OCI-LY3 (cell line): Measurements from ENCODE around the gene TMEM183A.

Experiments
- H2AFZ ChIP-seq: fragments of 200-600, 300-600 bp; shearing (Covaris generic); 2 replicates; pipeline ENCODE4 v1.6.0; 2014; ENCODE audit warnings: antibody characterized with exemption, low read depth, low read length
- H3K27ac ChIP-seq: fragments of 200-600, 300-600 bp; sonication (generic); 2 replicates; pipeline ENCODE4 v1.5.1; 2014; ENCODE audit warnings: mild to moderate bottlenecking, low read length, moderate library complexity, mixed read lengths
- H3K27me3 ChIP-seq: fragments of 200-600, 300-600 bp; sonication (generic); 2 replicates; pipeline ENCODE4 v1.6.1; 2014; ENCODE audit warnings: low read depth, low read length, mixed read lengths
- H3K36me3 ChIP-seq: fragments of 200-600, 300-600 bp; sonication (generic); replicated peaks from 2 replicates; pipeline ENCODE3; 2014; ENCODE audit warnings: low read depth, low read length, mixed read lengths
- H3K4me1 ChIP-seq: fragments of 300-600, 200-600 bp; sonication (generic); 2 replicates; pipeline ENCODE4 v1.6.1; 2014; ENCODE audit warnings: low read length, mixed read lengths
- H3K4me2 ChIP-seq: fragments of 200-600, 300-600 bp; sonication (generic); 2 replicates; pipeline ENCODE4 v1.6.1; 2014; ENCODE audit warnings: low read length, mixed read lengths
- H3K4me3 ChIP-seq: fragments of 300-600, 200-600 bp; sonication (generic); 2 replicates; pipeline ENCODE4 v1.5.1; 2014; ENCODE audit warnings: antibody characterized with exemption, mild to moderate bottlenecking, low read length, moderate library complexity
- H3K79me2 ChIP-seq: fragments of 300-600, 200-600 bp; shearing (Covaris generic); 2 replicates; pipeline ENCODE4 v1.6.1; 2014; ENCODE audit warnings: mild to moderate bottlenecking, low read length, mixed read lengths
- H3K9ac ChIP-seq: fragments of 300-600, 200-600 bp; shearing (Covaris generic); 2 replicates; pipeline ENCODE4 v1.6.0; 2014; ENCODE audit warnings: mild to moderate bottlenecking, low read length, moderate library complexity
- H3K9me3 ChIP-seq: fragments of 200-600, 300-600 bp; shearing (Covaris generic); 2 replicates; pipeline ENCODE4 v1.6.1; 2014; ENCODE audit warnings: low read length, mixed read lengths; ENCODE audit not compliant: insufficient read depth
- H4K20me1 ChIP-seq: fragments of 200-600, 300-600 bp; sonication (generic); 2 replicates; pipeline ENCODE4 v1.6.1; 2016; ENCODE audit warnings: low read length, mixed read lengths; ENCODE audit not compliant: insufficient read depth
- EZH2phosphoT487 ChIP-seq: fragments of 200-600 bp; shearing (Covaris generic); IDR thresholded peaks from 2 replicates; pipeline ENCODE4 v1.6.1; 2018; ENCODE audit warnings: antibody characterized with exemption, mixed run types, low read depth
- TF ChIP-seq, protein P1 (sequence below): fragments of 200-600, 300-600 bp; sonication (generic); IDR thresholded peaks from 2 replicates; pipeline ENCODE4 v1.5.1; 2014; ENCODE audit warnings: antibody characterized with exemption, low read length, low read depth

Gene TMEM183A

DNA sequence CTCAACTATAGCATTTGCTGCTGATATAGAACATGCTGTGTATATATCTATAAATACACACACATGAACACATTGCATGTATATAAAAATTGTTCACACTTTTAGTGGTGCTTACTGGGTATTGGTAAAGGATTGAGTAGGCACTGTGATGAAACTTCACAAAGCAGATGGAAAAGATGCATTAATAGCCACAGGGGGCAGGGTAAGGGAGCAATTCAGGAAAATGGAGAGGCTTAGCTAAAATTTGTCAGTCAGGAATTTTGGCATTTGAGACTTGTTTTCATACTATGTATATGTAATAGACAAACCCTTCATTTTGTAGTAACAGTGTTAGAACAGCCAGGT is 18.5 kb downstream of the TMEM183A start:
- Histone ChIP-seq H2AFZ (no peak overlapping the region), H3K4me1 (no peaks in the 10 kb centered on the region), H3K9me3 (no peaks in the 10 kb centered on the region), H3K4me2 (no peak overlapping the region), H3K36me3 (peaks cover 39% of the 10 kb centered on the region), H3K27ac (no peak overlapping the region), H3K79me2 (no peaks in the 10 kb centered on the region), H3K4me3 (no peak overlapping the region), H3K9ac (no peak overlapping the region), H3K27me3 (no peaks in the 10 kb centered on the region), H4K20me1 (no peaks in the 10 kb centered on the region)
- TF ChIP-seq, protein P1, sequence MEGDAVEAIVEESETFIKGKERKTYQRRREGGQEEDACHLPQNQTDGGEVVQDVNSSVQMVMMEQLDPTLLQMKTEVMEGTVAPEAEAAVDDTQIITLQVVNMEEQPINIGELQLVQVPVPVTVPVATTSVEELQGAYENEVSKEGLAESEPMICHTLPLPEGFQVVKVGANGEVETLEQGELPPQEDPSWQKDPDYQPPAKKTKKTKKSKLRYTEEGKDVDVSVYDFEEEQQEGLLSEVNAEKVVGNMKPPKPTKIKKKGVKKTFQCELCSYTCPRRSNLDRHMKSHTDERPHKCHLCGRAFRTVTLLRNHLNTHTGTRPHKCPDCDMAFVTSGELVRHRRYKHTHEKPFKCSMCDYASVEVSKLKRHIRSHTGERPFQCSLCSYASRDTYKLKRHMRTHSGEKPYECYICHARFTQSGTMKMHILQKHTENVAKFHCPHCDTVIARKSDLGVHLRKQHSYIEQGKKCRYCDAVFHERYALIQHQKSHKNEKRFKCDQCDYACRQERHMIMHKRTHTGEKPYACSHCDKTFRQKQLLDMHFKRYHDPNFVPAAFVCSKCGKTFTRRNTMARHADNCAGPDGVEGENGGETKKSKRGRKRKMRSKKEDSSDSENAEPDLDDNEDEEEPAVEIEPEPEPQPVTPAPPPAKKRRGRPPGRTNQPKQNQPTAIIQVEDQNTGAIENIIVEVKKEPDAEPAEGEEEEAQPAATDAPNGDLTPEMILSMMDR = no peak
- no peak for TF ChIP-seq EZH2phosphoT487

DNA sequence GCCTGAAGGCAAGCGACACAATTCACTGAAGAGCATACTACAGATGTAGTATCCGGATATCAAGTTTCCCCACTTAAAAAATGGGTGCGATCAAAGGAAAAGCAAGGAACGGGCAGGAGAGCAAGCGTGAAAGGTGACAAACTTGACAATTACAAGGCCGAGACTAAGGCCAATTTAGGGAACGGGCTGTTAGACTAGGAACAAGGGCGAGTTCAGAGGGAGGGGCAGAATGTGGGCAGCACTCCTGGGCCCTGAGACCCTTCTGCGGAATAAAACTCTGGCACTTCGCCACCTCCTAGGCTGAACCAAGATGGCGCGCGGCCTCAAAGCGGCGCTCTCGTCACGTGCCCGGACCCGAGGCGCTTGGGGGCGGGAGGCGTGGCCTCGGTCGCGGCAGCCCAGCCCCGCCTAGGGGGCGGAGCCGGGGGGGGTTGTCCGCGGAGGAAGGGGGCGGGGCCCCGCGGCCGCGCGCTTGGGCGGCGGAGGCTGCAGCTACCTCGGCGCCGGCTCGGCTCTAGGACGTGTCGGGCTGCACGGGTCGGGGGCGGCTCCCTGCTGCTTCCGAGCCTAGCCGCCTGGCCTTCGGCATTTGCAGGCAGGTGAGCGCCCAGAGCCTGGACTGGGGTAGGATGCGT is 19.0 kb downstream of the TMEM183A start, which contains the start of gene PPFIA4:
Gene PPFIA4, plus strand, starts transcription at position 461 of the 635 bp plus-strand sequence. CDS start 12,518 bp downstream, outside the sequence.
- Histone ChIP-seq H3K27me3 (no peaks in the 10 kb centered on the region), H3K79me2 (no peaks in the 10 kb centered on the region), H3K4me3 (no peak within 1 kb of the TSS), H2AFZ (no peak within 1 kb of the TSS), H3K27ac (no peak within 1 kb of the TSS), H3K36me3 (peaks cover 36% of the 10 kb centered on the region), H3K9me3 (no peaks in the 10 kb centered on the region), H3K4me1 (no peaks in the 10 kb centered on the region), H3K4me2 (no peak within 1 kb of the TSS), H4K20me1 (no peaks in the 10 kb centered on the region), H3K9ac (no peak within 1 kb of the TSS)
- TF ChIP-seq EZH2phosphoT487 = no peak
- TF ChIP-seq, protein P1 = no peak

DNA sequence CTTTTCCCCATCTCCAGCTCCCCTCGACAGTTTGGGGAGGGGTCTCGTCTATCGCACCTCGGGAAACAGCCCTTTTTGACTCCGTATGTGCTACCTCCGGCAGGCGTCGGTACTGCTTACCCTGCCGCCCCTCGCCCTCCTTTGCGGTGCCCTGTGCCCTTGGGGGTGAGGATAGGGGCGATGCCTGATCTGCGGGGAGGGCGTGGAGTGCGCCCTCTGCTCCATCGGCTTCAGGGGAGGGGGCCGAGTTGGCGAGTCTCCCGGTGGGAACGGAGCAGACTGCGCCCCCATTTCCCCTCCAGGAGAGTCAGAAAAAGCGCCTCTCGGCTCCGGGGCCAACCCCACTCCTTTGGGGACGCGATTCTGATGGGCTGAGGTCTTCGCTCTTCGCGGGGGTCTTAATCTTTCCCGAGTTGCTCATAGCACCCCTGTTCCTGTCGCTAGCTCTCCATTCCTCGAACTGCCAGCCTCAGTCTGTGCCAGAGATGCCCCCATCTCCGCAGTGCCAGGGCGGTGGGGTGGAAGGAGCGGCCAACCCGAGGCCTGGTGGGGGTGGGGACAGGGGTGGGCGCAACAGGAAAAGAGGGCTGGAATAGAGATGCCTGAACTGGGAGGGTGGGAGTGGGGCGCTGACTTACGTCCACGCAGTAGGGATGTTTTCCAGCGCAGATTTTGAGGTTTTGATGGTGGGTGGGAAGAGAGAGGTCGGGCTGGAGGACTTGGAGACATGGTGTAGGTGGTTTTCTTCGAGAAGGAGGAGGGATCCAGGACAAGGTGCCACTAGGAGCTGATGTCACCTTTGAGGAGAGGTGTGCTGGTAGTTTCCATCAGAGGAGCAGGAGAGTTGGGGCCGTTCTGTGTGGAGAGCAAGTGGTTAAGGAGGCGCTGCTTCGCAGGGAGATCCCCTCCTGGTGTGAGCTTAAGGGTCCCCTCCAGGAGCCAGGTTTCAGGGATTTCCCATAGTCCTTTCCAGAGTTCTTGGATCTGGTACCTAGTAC is 19.8 kb downstream of the TMEM183A start:
- H4K20me1 ChIP-seq = no peaks in the 10 kb centered on the region
- no peak overlapping the region for H2AFZ ChIP-seq
- no peak for TF ChIP-seq EZH2phosphoT487
- TF ChIP-seq, protein P1 = no peak
- no peaks in the 10 kb centered on the region for H3K9me3 ChIP-seq
- no peaks in the 10 kb centered on the region for H3K79me2 ChIP-seq
- peaks cover 28% of the 10 kb centered on the region for H3K36me3 ChIP-seq
- no peak overlapping the region for H3K4me3 ChIP-seq
- H3K4me1 ChIP-seq = no peaks in the 10 kb centered on the region
- H3K4me2 ChIP-seq = no peak overlapping the region
- H3K27me3 ChIP-seq = no peaks in the 10 kb centered on the region
- H3K27ac ChIP-seq = no peak overlapping the region
- H3K9ac ChIP-seq = no peak overlapping the region
